Measurements from ENCODE around the gene DDX17.
"Not testable (repeated sequence)": the region's sequence is repeated elsewhere in the genome, so short reads cannot be mapped to it uniquely, and the experiment has no call there.

Gene DDX17

DNA sequence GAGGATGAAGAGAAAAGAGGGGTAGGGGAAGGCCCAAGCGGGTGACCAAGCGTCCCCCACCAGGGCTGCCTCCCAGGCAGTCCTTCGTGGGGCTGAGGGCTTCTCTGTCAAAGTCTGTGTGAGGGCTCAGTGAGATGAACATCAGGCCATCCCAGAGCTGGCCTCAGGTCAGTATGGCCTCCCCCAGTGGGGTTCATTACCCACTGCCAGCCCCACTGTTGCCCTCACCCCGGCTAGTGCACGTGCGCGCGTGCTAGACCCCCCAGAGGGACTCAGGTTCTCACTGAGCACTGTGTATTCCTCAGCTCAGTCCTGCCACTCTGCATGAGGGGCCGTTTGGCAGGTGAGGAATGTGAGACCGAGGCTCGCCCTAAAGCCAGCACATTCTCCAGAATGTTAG lies 34.9 kb downstream of the DDX17 start:
- Histone ChIP-seq H3K4me3 (ENCODE audit: low read length) (no peak overlapping the region), H3K36me3 (ENCODE audit: control insufficient read depth, insufficient read depth, low read length) (no peaks in the 10 kb centered on the region), H3K9ac (ENCODE audit: low read length) (no peak overlapping the region), H3K27me3 (ENCODE audit: control insufficient read depth, insufficient read depth, low read length) (no peaks in the 10 kb centered on the region), H3K9me3 (ENCODE audit: control insufficient read depth, low read length) (no peaks in the 10 kb centered on the region), H3K4me1 (ENCODE audit: control insufficient read depth, insufficient read depth, low read length) (peaks cover 15% of the 10 kb centered on the region)

DNA sequence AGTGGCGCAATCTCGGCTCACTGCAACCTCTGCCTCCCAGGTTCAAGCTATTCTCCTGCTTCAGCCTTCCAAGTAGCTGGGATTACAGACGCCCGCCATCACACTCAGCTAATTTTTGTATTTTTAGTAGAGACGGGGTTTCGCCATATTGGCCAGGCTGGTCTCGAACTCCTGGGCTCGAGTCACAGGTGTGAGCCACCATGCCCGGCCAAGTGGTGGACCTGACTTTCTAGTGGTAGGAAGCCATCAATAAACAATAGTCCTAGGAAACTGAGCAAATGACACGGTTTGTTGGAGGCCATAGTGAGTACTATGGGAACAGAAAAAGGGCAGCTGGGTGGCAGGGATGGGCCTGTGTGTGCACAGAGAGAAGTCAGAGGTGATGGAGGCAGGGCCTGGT lies 35.9 kb downstream of the DDX17 start:
- not testable (repeated sequence) for H3K27me3 ChIP-seq (ENCODE audit: control insufficient read depth, insufficient read depth, low read length); H3K36me3 ChIP-seq (ENCODE audit: control insufficient read depth, insufficient read depth, low read length); H3K9me3 ChIP-seq (ENCODE audit: control insufficient read depth, low read length); H3K4me3 ChIP-seq (ENCODE audit: low read length); H3K9ac ChIP-seq (ENCODE audit: low read length)
- peaks cover 15% of the 10 kb centered on the region for H3K4me1 ChIP-seq (ENCODE audit: control insufficient read depth, insufficient read depth, low read length)

DNA sequence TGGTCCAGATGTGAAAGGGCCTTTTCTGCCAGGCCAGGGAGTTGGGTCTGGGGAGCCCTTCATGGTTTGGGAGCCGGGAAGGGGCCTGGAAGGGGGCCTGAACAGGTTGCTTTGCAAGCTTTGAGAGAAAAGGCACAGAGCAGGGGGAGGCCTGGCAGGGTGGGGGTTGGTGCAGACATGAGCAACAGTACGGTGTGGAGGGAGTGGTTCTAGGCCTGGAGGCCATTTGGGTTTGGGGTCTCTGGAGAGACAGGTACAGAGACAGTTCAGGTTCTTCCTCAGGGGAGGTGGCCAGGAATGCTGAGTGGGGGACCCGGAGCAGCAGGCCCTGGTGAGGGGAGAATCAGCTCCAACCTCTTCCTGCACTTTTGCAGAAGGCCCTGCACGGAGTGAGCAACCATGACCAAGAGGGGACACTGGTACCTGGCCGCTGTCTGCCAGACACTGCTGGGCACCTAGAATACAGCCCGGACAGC lies 36.8 kb downstream of the DDX17 start:
- Histone ChIP-seq H3K36me3 (ENCODE audit: control insufficient read depth, insufficient read depth, low read length) (no peaks in the 10 kb centered on the region), H3K27me3 (ENCODE audit: control insufficient read depth, insufficient read depth, low read length) (peaks cover 4% of the 10 kb centered on the region), H3K9ac (ENCODE audit: low read length) (peak overlapping the region; percentile 81), H3K9me3 (ENCODE audit: control insufficient read depth, low read length) (no peaks in the 10 kb centered on the region), H3K4me3 (ENCODE audit: low read length) (no peak overlapping the region), H3K4me1 (ENCODE audit: control insufficient read depth, insufficient read depth, low read length) (peaks cover 15% of the 10 kb centered on the region)

DNA sequence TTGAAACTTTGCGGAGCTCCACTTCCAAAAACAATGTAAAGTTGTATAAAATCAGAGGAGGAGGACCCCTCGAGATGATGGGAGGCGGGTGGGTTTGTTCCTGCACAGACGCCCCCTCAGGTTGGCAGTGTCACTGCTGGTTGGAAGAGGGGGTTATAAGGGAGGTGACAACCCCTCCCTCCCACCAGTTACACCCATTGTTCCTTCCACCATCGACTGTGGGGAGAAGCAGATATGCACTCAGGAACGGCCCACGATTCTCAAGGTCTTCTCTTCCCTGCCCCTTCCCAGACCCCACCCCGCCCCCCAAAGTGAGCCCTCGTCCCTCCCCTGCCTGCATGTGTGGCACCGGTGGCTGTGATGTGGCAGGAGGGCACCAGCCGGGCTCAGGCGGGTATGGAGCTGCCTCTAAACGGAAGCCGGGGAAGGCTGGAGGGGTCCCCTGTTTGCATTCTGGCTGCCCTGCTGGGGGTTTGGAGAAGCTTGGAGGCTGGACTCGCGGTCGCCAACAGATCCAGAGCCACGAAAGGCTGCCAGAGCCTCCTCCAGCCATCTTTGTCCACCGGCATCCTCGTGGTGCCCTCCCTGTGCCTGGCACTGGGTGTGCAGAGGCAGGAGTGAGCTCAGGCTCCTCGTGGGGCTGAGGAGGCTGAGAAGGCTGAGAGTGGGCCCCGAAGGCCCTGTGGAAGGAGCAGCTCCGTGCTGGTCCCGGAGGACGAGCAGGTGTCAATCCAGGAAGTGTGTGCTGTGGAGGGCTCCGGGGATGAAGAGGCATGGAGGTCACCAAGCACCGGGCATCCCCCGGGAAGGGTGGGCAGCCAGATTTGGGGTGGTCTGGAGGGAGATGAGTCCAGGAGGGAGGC lies 37.4 kb downstream of the DDX17 start:
- H3K9me3 ChIP-seq (ENCODE audit: control insufficient read depth, low read length), result no peaks in the 10 kb centered on the region
- H3K4me1 ChIP-seq (ENCODE audit: control insufficient read depth, insufficient read depth, low read length), result peaks cover 15% of the 10 kb centered on the region
- H3K4me3 ChIP-seq (ENCODE audit: low read length), result peak overlapping the region; percentile 87
- H3K27me3 ChIP-seq (ENCODE audit: control insufficient read depth, insufficient read depth, low read length), result peaks cover 9% of the 10 kb centered on the region
- peak overlapping the region; percentile 81 for H3K9ac ChIP-seq (ENCODE audit: low read length)
- no peaks in the 10 kb centered on the region for H3K36me3 ChIP-seq (ENCODE audit: control insufficient read depth, insufficient read depth, low read length)

DNA sequence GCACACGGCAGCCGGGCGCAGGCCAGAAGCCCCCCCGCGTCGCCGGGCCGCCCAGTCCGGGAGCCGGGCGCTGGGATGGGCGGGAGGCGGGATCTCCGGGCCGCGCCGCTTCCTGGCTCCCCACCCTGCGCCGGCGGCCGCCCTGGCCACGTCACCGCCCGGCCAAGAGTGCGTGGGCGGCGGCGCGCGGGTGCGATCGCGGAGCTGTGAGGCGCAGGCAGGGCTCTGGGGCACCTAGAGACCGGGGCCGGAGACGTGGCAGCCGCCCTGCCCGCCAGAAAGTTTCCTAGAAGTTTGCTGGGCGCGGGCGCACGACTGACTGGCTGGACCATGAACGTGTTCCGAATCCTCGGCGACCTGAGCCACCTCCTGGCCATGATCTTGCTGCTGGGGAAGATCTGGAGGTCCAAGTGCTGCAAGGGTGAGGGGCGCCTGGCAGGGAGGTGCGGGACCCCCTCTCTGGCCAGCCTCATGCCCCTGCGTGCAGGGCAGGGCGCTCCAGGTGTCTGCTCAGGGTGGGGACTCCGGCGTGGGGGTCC lies 38.1 kb downstream of the DDX17 start, which contains the start of gene KDELR3:
TSS of gene KDELR3 (plus strand) at position 193 of the 539 bp plus-strand sequence. CDS start at position 331, 138 bp downstream.
- Histone ChIP-seq H3K36me3 (ENCODE audit: control insufficient read depth, insufficient read depth, low read length) (no peaks in the 10 kb centered on the region), H3K27me3 (ENCODE audit: control insufficient read depth, insufficient read depth, low read length) (peaks cover 13% of the 10 kb centered on the region), H3K9me3 (ENCODE audit: control insufficient read depth, low read length) (no peaks in the 10 kb centered on the region), H3K4me3 (ENCODE audit: low read length) (peak within 1 kb of the TSS; percentile 87), H3K9ac (ENCODE audit: low read length) (peak within 1 kb of the TSS; percentile 81), H3K4me1 (ENCODE audit: control insufficient read depth, insufficient read depth, low read length) (peaks cover 15% of the 10 kb centered on the region)

DNA sequence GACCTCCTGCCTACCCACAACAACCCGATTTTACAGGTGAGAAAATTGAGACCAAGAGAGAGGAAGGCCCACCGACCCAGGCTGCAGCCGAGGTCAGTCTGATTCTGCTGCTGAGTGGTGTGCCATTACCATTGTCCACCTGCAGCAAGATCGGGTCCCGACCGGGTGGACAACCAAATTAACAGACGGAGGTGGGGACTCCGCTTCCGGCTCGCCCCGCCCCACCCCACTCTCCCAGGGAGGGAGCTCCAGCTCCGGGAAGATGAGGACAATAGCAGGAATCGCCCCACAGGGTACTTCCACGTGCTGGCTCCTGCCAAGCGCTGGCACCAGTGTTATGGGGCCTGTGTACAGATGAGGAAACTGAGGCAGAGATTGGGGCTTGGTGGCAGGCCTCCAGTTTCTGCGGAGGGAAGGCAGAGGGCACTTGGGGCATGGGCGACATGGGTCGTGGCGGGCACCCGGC lies 38.6 kb downstream of the DDX17 start:
- Histone ChIP-seq H3K4me3 (ENCODE audit: low read length) (peak overlapping the region; percentile 65), H3K27me3 (ENCODE audit: control insufficient read depth, insufficient read depth, low read length) (peaks cover 15% of the 10 kb centered on the region), H3K4me1 (ENCODE audit: control insufficient read depth, insufficient read depth, low read length) (peaks cover 15% of the 10 kb centered on the region), H3K36me3 (ENCODE audit: control insufficient read depth, insufficient read depth, low read length) (no peaks in the 10 kb centered on the region), H3K9ac (ENCODE audit: low read length) (peak overlapping the region; percentile 70), H3K9me3 (ENCODE audit: control insufficient read depth, low read length) (no peaks in the 10 kb centered on the region)

DNA sequence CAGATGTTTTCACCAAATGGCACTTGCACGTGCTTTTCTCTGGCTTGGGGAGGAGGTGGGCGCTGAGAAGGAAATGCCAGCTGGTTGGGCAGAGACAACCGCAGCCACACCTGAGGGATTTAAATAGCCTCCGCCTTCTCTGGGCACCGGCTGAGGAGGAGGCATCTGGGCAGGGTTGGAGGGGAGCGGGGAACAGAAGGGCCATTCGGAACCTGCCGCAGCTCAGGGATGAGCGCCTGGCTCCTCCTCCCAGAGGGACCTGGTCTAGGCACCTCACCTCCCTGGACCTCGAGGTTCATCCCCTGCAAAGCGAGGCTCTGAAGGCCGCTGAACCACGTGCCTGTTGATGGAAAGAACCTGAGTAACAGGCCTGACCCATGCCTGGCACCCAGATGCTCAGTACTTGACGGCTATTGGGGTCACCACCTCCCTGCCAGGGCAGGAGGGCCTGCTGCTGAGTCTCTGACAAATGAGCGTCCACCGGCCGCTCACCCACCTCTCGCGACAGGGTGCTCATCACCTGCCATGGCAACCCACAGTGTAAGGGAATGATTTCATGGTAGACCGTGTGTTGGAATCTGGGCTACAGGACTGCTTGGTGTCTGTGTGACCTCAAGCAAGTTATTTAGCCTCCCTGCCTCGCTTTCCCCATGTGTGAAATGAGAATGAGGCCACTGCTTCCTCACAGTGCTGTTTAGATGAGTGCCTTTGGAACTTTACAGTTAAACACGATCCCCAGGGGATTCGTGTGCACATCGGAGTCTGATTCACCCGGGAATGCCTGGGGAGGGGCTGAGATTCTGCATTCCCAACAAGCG lies 40.2 kb downstream of the DDX17 start:
- H3K4me3 ChIP-seq (ENCODE audit: low read length), result no peak overlapping the region
- H3K9me3 ChIP-seq (ENCODE audit: control insufficient read depth, low read length), result no peaks in the 10 kb centered on the region
- no peak overlapping the region for H3K9ac ChIP-seq (ENCODE audit: low read length)
- H3K4me1 ChIP-seq (ENCODE audit: control insufficient read depth, insufficient read depth, low read length), result peaks cover 15% of the 10 kb centered on the region
- no peaks in the 10 kb centered on the region for H3K36me3 ChIP-seq (ENCODE audit: control insufficient read depth, insufficient read depth, low read length)
- peaks cover 31% of the 10 kb centered on the region for H3K27me3 ChIP-seq (ENCODE audit: control insufficient read depth, insufficient read depth, low read length)

DNA sequence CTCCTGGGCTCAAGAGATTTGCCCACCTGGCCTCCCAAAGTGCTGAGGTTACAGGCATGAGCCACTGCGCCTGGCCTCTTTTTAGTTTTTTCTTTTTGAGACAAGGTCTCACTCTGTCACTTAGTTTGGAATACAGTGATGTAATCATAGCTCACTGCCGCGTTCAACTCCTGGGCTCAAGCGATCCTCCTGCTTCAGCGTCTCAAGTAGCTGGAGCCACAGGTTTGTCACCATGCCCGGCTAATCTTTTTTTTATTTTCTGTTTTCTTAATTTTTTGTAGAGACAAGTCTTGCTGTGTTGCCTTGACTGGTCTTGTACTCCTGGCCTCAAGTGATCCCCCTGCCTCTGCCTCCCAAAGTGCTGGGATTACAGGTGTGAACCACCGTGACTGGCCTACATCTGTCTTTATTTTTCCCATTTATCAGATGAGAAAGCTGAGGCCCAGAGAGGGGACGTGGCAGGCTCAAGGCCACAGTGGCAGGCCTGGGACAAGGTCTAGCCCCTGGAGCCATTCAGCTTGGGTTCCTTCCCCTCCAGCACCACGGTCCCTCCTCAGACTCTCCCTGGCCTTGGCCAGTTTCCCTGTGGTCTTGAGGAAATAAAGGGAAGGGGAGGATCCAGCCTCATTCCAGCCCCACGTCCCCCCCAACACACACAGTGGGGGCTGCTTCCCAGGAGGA lies 41.0 kb downstream of the DDX17 start:
- H3K9ac ChIP-seq (ENCODE audit: low read length), result no peak overlapping the region
- no peaks in the 10 kb centered on the region for H3K36me3 ChIP-seq (ENCODE audit: control insufficient read depth, insufficient read depth, low read length)
- no peak overlapping the region for H3K4me3 ChIP-seq (ENCODE audit: low read length)
- peaks cover 15% of the 10 kb centered on the region for H3K4me1 ChIP-seq (ENCODE audit: control insufficient read depth, insufficient read depth, low read length)
- H3K9me3 ChIP-seq (ENCODE audit: control insufficient read depth, low read length), result no peaks in the 10 kb centered on the region
- H3K27me3 ChIP-seq (ENCODE audit: control insufficient read depth, insufficient read depth, low read length), result peaks cover 39% of the 10 kb centered on the region

DNA sequence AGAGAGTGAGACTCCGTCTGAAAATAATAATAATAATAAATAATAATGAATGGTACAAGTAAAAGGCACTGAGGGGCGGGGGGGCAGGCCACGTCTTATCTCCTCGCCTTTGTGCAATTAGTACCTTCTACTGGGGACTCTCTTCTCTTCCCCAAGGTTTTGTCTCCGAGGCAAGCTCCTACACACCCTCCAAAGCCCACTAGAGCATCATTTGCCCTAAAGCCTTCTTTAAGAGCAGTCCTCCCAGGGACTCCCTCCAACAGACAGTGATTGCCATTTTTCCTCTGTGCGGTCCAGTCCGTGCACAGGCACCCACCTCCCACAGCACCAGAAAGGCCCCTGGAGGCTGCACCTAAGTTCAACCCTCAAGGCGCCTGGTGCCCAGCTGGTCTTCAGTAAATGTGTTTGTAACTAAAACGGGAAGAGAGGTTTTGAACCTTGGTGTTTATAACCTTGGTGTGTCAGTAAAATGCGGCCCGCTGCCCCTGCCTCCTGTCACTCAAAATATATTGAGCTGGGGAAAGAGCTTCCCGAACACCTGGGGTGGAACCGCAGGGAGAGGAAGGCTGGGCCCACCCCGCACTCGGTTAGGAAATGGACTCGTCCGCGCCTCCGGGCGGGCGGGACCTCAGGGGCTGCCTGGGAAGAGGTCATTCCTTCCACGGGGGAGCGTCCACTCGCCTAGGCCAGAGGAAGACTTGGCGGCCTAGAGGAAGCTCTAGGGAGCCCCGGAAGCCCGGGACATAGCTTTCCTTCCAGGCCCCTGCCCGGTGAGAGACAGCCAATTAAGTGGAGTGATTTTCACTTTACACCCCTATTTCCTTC lies 42.9 kb downstream of the DDX17 start:
- Histone ChIP-seq H3K9ac (ENCODE audit: low read length) (no peak overlapping the region), H3K27me3 (ENCODE audit: control insufficient read depth, insufficient read depth, low read length) (peaks cover 56% of the 10 kb centered on the region), H3K36me3 (ENCODE audit: control insufficient read depth, insufficient read depth, low read length) (no peaks in the 10 kb centered on the region), H3K9me3 (ENCODE audit: control insufficient read depth, low read length) (no peaks in the 10 kb centered on the region), H3K4me3 (ENCODE audit: low read length) (no peak overlapping the region), H3K4me1 (ENCODE audit: control insufficient read depth, insufficient read depth, low read length) (peaks cover 9% of the 10 kb centered on the region)

DNA sequence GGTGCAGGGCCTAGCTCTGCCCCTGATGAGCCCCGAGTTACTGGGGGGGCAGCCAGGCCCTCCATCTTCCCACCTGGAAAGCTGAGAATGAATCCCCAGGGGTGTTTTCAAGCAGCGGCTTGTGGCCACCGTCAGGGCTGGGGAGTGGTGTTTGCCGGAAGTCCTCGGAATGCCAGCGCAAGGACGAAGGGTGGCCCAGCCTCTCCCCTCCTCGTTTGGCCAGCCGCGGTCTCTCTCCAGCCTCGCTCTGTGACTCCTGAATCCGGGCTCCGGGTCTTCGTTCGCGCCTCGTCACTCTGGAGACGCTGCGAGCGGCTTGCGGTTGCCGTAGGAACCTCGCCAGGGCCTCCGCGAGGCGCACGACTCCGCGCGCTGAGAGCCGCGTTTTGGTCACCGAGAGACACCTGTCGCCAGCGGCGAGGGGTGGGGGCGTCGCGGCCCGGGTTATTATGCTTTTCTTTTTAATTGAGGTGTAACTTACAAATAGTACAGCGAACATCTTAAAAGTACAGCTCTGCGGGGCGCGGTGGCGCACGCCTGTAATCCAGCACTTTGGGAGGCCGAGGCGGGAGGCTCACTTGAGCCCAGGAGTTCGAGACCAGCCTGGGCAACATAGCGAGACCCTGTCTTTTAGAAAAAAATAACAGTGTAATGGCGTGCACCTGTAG lies 44.6 kb downstream of the DDX17 start:
- Histone ChIP-seq H3K9ac (ENCODE audit: low read length) (no peak overlapping the region), H3K36me3 (ENCODE audit: control insufficient read depth, insufficient read depth, low read length) (no peaks in the 10 kb centered on the region), H3K4me1 (ENCODE audit: control insufficient read depth, insufficient read depth, low read length) (no peaks in the 10 kb centered on the region), H3K4me3 (ENCODE audit: low read length) (no peak overlapping the region), H3K9me3 (ENCODE audit: control insufficient read depth, low read length) (no peaks in the 10 kb centered on the region), H3K27me3 (ENCODE audit: control insufficient read depth, insufficient read depth, low read length) (peaks cover 69% of the 10 kb centered on the region)
